ENCODE results near the gene PPP1R12A. TPM values are rescaled to one million over a fixed set of nuclear protein-coding genes. Genes with fewer than 3 reads are reported as not detected.
A peak's percentile ranks its signal among the peaks of the same experiment; 100 is the strongest.

PPP1R12A gene
- total RNA-seq, 1 donor from 2014 or later, result 86.7 TPM

GRCh38 chr12:79874665-79875064 lies 60.2 kb downstream of the PPP1R12A start:
- Histone ChIP-seq H3F3A (ENCODE audit: low read depth) (peaks cover 18% of the 10 kb centered on the region), H3K4me2 (peak overlapping the region; percentile 50), H3K79me2 (ENCODE audit: low read depth) (peaks cover 84% of the 10 kb centered on the region), H3K27me3 (no peaks in the 10 kb centered on the region), H3K9me3 (ENCODE audit: low read depth) (no peaks in the 10 kb centered on the region), H4K20me1 (ENCODE audit: low read depth) (peaks cover 31% of the 10 kb centered on the region), H3K9ac (no peak overlapping the region), H3K4me3 (no peak overlapping the region), H2AFZ (replicated peaks) (no peak overlapping the region), H3K4me1 (peaks cover 14% of the 10 kb centered on the region), H3K36me3 (peaks cover 9% of the 10 kb centered on the region), H3K27ac (peak overlapping the region; percentile 54)
- H3K9me3 Mint-ChIP-seq, result peaks cover 3% of the 10 kb centered on the region
- TF ChIP-seq, protein P1, sequence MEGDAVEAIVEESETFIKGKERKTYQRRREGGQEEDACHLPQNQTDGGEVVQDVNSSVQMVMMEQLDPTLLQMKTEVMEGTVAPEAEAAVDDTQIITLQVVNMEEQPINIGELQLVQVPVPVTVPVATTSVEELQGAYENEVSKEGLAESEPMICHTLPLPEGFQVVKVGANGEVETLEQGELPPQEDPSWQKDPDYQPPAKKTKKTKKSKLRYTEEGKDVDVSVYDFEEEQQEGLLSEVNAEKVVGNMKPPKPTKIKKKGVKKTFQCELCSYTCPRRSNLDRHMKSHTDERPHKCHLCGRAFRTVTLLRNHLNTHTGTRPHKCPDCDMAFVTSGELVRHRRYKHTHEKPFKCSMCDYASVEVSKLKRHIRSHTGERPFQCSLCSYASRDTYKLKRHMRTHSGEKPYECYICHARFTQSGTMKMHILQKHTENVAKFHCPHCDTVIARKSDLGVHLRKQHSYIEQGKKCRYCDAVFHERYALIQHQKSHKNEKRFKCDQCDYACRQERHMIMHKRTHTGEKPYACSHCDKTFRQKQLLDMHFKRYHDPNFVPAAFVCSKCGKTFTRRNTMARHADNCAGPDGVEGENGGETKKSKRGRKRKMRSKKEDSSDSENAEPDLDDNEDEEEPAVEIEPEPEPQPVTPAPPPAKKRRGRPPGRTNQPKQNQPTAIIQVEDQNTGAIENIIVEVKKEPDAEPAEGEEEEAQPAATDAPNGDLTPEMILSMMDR (IDR thresholded peaks at IDR 0.05), result no peak
- no peak for TF ChIP-seq EZH2phosphoT487 (IDR thresholded peaks at IDR 0.05)
- TF ChIP-seq EZH2 (IDR thresholded peaks at IDR 0.05), result no peak
- DNase-seq (ENCODE audit: low spot score), result peak; percentile 75
- no peak overlapping the region for H3K4me3 Mint-ChIP-seq
- H3K36me3 Mint-ChIP-seq, result peaks cover 31% of the 10 kb centered on the region
- H3K27ac Mint-ChIP-seq, result no peak overlapping the region
- H3K27me3 Mint-ChIP-seq (ENCODE audit: insufficient read depth, low read depth), result no peaks in the 10 kb centered on the region
- H3K4me1 Mint-ChIP-seq, result peaks cover 5% of the 10 kb centered on the region

DNA sequence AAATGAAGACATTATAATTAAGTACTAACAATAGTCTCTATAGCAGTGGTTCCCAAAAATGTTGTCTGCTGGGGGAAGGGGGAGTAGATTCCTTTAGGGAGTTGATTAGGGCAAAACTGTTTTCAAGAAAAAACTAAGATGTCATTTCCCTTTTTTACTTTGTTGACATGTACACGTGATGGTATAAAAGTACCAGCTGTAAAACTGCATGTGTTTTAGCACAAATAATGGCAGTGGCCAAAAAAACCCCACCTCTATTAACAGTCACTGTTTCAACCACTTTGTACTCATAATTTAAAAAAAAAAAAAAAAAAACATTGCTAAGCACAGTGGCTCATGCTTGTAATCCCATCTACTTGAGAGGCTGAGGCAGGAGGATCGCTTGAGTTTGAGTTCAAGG lies 61.7 kb downstream of the PPP1R12A start:
- no peak overlapping the region for H3K9ac ChIP-seq
- no peaks in the 10 kb centered on the region for H3K27me3 Mint-ChIP-seq (ENCODE audit: insufficient read depth, low read depth)
- no peak overlapping the region for H3K27ac Mint-ChIP-seq
- H3K4me1 ChIP-seq, result peaks cover 14% of the 10 kb centered on the region
- peaks cover 31% of the 10 kb centered on the region for H4K20me1 ChIP-seq (ENCODE audit: low read depth)
- peaks cover 18% of the 10 kb centered on the region for H3F3A ChIP-seq (ENCODE audit: low read depth)
- H3K4me1 Mint-ChIP-seq, result peaks cover 5% of the 10 kb centered on the region
- H3K9me3 Mint-ChIP-seq, result no peaks in the 10 kb centered on the region
- DNase-seq (ENCODE audit: low spot score), result no peak
- peaks cover 83% of the 10 kb centered on the region for H3K79me2 ChIP-seq (ENCODE audit: low read depth)
- H3K4me3 ChIP-seq, result no peak overlapping the region
- TF ChIP-seq EZH2 (IDR thresholded peaks at IDR 0.05), result no peak
- TF ChIP-seq EZH2phosphoT487 (IDR thresholded peaks at IDR 0.05), result no peak
- TF ChIP-seq, protein P1 (IDR thresholded peaks at IDR 0.05), result no peak
- no peak overlapping the region for H2AFZ ChIP-seq (replicated peaks)
- H3K4me2 ChIP-seq, result no peak overlapping the region
- H3K36me3 ChIP-seq, result peaks cover 14% of the 10 kb centered on the region
- no peaks in the 10 kb centered on the region for H3K27me3 ChIP-seq
- H3K36me3 Mint-ChIP-seq, result peaks cover 38% of the 10 kb centered on the region
- no peak overlapping the region for H3K4me3 Mint-ChIP-seq
- no peak overlapping the region for H3K27ac ChIP-seq
- H3K9me3 ChIP-seq (ENCODE audit: low read depth), result no peaks in the 10 kb centered on the region

DNA sequence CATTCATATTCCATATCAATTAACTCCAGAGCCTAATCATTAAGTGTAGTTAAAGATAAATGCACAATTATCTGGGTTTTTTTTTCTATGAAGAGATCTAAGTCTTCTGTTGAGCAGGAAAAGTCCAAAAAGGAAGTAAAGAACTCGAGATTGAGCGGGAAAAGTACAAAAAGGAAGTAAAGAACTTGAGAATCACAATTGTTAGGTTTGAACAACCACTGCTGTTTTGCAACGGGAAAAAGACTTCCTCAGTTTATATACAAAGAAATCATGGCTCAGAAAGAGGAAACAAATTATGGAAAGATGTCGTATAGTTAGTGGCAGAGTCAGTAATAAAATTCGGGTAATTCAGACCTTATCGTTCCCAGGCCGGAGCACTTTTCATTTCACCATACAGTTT lies 63.3 kb downstream of the PPP1R12A start:
- H3K27ac ChIP-seq, result no peak overlapping the region
- peaks cover 22% of the 10 kb centered on the region for H3K36me3 ChIP-seq
- peaks cover 5% of the 10 kb centered on the region for H3K4me1 Mint-ChIP-seq
- peaks cover 30% of the 10 kb centered on the region for H4K20me1 ChIP-seq (ENCODE audit: low read depth)
- H2AFZ ChIP-seq (replicated peaks), result no peak overlapping the region
- H3K4me1 ChIP-seq, result peaks cover 14% of the 10 kb centered on the region
- no peak overlapping the region for H3K4me2 ChIP-seq
- H3F3A ChIP-seq (ENCODE audit: low read depth), result peaks cover 17% of the 10 kb centered on the region
- H3K36me3 Mint-ChIP-seq, result peaks cover 50% of the 10 kb centered on the region
- no peak overlapping the region for H3K27ac Mint-ChIP-seq
- no peaks in the 10 kb centered on the region for H3K27me3 ChIP-seq
- peaks cover 88% of the 10 kb centered on the region for H3K79me2 ChIP-seq (ENCODE audit: low read depth)
- no peak overlapping the region for H3K4me3 Mint-ChIP-seq
- no peak for TF ChIP-seq EZH2 (IDR thresholded peaks at IDR 0.05)
- TF ChIP-seq EZH2phosphoT487 (IDR thresholded peaks at IDR 0.05), result no peak
- no peak overlapping the region for H3K4me3 ChIP-seq
- H3K9me3 Mint-ChIP-seq, result peaks cover 5% of the 10 kb centered on the region
- H3K9me3 ChIP-seq (ENCODE audit: low read depth), result no peaks in the 10 kb centered on the region
- no peak for DNase-seq (ENCODE audit: low spot score)
- H3K9ac ChIP-seq, result no peak overlapping the region
- H3K27me3 Mint-ChIP-seq (ENCODE audit: insufficient read depth, low read depth), result no peaks in the 10 kb centered on the region

- peaks cover 25% of the 10 kb centered on the region for H4K20me1 ChIP-seq (ENCODE audit: low read depth)
Measured at GRCh38 chr12:79870916-79871315, 64.0 kb downstream of the PPP1R12A start.

More at GRCh38 chr12:79870916-79871315, 64.0 kb downstream of the PPP1R12A start:
- Mint-ChIP-seq H3K4me1 (peaks cover 5% of the 10 kb centered on the region), H3K9me3 (peaks cover 12% of the 10 kb centered on the region), H3K27ac (no peak overlapping the region), H3K27me3 (ENCODE audit: insufficient read depth, low read depth) (no peaks in the 10 kb centered on the region), H3K4me3 (no peak overlapping the region), H3K36me3 (peaks cover 57% of the 10 kb centered on the region)
- no peaks in the 10 kb centered on the region for H3K9me3 ChIP-seq (ENCODE audit: low read depth)
- TF ChIP-seq, protein P1 (IDR thresholded peaks at IDR 0.05), result no peak
- TF ChIP-seq EZH2phosphoT487 (IDR thresholded peaks at IDR 0.05) (no peak), EZH2 (IDR thresholded peaks at IDR 0.05) (no peak)
- H3K79me2 ChIP-seq (ENCODE audit: low read depth), result peaks cover 95% of the 10 kb centered on the region
- H3K27me3 ChIP-seq, result no peaks in the 10 kb centered on the region
- H3K27ac ChIP-seq, result no peak overlapping the region
- DNase-seq (ENCODE audit: low spot score), result no peak
- no peak overlapping the region for H2AFZ ChIP-seq (replicated peaks)
- H3K4me3 ChIP-seq, result no peak overlapping the region
- H3K4me2 ChIP-seq, result no peak overlapping the region
- H3K36me3 ChIP-seq, result peaks cover 22% of the 10 kb centered on the region
- H3K9ac ChIP-seq, result no peak overlapping the region
- peaks cover 14% of the 10 kb centered on the region for H3K4me1 ChIP-seq
- H3F3A ChIP-seq (ENCODE audit: low read depth), result peaks cover 11% of the 10 kb centered on the region
